ACC112 (cell line): ENCODE data around the gene GPR25.

ENCODE experiments used
- H2AFZ ChIP-seq: fragments of 200-600 bp; sonication (generic); one replicate; pipeline ENCODE4 v1.6.0; 2017; ENCODE audit warnings: antibody characterized with exemption, low read length; ENCODE audit not compliant: unreplicated experiment
- H3K27ac ChIP-seq: fragments of 200-600 bp; sonication (generic); 2 replicates; pipeline ENCODE4 v1.5.1; 2014; ENCODE audit warnings: low read depth, mild to moderate bottlenecking, antibody characterized with exemption, low read length, moderate library complexity
- H3K27me3 ChIP-seq: fragments of 200-600 bp; sonication (generic); 2 replicates; pipeline ENCODE4 v1.6.1; 2014; ENCODE audit warnings: mild to moderate bottlenecking, antibody characterized with exemption, low read length, moderate library complexity, mixed read lengths; ENCODE audit not compliant: insufficient read depth
- H3K36me3 ChIP-seq: fragments of 200-600 bp; sonication (generic); 2 replicates; pipeline ENCODE4 v1.6.1; 2016; ENCODE audit warnings: mild to moderate bottlenecking, antibody characterized with exemption, low read length, moderate library complexity, mixed read lengths; ENCODE audit not compliant: insufficient read depth
- H3K4me1 ChIP-seq: fragments of 200-600 bp; sonication (generic); one replicate; pipeline ENCODE4 v1.6.1; 2016; ENCODE audit warnings: low read length, mixed read lengths; ENCODE audit not compliant: insufficient read depth, unreplicated experiment, control insufficient read depth
- H3K4me3 ChIP-seq: fragments of 200-600 bp; sonication (generic); 2 replicates; pipeline ENCODE4 v1.5.1; 2014; ENCODE audit warnings: mild to moderate bottlenecking, low read depth, low read length
- H3K79me2 ChIP-seq: fragments of 200-600 bp; sonication (generic); one replicate; pipeline ENCODE4 v1.6.0; 2016; ENCODE audit warnings: low read length; ENCODE audit not compliant: control insufficient read depth, unreplicated experiment, insufficient read depth

GPR25 gene

DNA sequence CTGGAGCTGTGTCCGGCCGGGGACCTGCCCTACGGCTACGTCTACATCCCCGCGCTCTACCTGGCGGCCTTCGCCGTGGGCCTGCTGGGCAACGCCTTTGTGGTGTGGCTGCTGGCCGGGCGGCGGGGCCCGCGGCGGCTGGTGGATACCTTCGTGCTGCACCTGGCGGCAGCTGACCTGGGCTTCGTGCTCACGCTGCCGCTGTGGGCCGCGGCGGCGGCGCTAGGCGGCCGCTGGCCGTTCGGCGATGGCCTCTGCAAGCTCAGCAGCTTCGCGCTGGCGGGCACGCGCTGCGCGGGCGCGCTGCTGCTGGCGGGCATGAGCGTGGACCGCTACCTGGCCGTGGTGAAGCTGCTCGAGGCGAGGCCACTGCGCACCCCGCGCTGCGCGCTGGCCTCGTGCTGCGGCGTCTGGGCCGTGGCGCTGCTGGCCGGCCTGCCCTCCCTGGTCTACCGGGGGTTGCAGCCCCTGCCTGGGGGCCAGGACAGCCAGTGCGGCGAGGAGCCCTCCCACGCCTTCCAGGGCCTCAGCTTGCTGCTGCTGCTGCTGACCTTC is 412 bp downstream of the GPR25 start:
- Histone ChIP-seq H3K79me2 (no peaks in the 10 kb centered on the region), H3K4me1 (no peaks in the 10 kb centered on the region), H2AFZ (peak overlapping the region; percentile 43), H3K27ac (no peak overlapping the region), H3K4me3 (peak overlapping the region; percentile 68), H3K27me3 (peaks cover 77% of the 10 kb centered on the region), H3K36me3 (no peaks in the 10 kb centered on the region)

DNA sequence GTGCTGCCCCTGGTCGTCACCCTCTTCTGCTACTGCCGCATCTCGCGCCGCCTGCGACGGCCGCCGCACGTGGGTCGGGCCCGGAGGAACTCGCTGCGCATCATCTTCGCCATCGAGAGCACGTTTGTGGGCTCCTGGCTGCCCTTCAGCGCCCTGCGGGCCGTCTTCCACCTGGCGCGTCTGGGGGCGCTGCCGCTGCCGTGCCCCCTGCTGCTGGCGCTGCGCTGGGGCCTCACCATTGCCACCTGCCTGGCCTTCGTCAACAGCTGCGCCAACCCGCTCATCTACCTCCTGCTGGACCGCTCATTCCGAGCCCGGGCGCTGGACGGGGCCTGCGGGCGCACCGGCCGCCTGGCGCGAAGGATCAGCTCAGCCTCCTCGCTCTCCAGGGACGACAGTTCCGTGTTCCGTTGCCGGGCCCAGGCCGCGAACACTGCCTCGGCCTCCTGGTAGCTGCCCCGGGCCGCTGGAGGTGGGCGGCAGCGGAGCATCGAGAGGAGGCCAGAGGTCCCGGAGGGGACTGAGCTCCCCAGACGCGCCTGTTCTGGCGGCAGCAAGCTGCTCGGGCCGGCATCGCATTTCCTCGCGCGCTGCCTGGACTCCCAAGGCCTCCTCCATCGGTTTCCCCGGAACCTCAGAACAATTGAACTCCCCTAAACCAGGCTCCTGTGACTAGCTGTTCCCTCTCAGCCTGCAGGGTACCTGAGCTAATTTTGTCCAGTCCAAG is 1.1 kb downstream of the GPR25 start:
- Histone ChIP-seq H3K27ac (no peak overlapping the region), H3K79me2 (no peaks in the 10 kb centered on the region), H3K4me3 (peak overlapping the region; percentile 68), H3K36me3 (no peaks in the 10 kb centered on the region), H3K27me3 (peaks cover 79% of the 10 kb centered on the region), H3K4me1 (no peaks in the 10 kb centered on the region), H2AFZ (no peak overlapping the region)

GRCh38 chr1:200874694-200875093 is 1.9 kb downstream of the GPR25 start:
- H3K27me3 ChIP-seq = peaks cover 79% of the 10 kb centered on the region
- H3K27ac ChIP-seq = no peak overlapping the region
- H3K4me3 ChIP-seq = no peak overlapping the region
- no peak overlapping the region for H2AFZ ChIP-seq
- H3K36me3 ChIP-seq = no peaks in the 10 kb centered on the region
- H3K79me2 ChIP-seq = no peaks in the 10 kb centered on the region
- H3K4me1 ChIP-seq = no peaks in the 10 kb centered on the region

DNA sequence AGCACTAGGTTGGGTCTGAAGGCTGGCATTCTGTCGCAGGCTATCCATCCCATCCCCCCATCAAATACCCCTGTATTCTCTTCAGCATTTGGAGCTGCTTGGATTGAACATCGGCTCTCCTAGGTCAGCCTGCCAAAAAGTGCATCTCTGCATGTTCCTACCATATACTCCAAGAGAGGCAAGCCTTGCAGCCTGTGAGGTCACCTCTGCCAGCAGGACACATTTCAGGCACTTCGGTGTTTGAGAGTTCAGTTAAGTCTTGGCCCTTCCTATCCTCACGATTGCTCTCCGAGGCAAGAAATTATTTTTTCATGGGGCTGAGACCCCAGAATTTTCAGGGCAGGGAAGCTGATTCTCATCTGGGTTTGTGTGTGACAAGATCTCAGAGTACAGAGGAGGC is 2.6 kb downstream of the GPR25 start:
- Histone ChIP-seq H3K79me2 (no peaks in the 10 kb centered on the region), H3K4me1 (no peaks in the 10 kb centered on the region), H3K27ac (no peak overlapping the region), H3K27me3 (peaks cover 80% of the 10 kb centered on the region), H3K4me3 (no peak overlapping the region), H3K36me3 (no peaks in the 10 kb centered on the region), H2AFZ (no peak overlapping the region)

- Histone ChIP-seq H3K27ac (no peak overlapping the region), H3K27me3 (peaks cover 67% of the 10 kb centered on the region), H2AFZ (no peak overlapping the region), H3K79me2 (no peaks in the 10 kb centered on the region), H3K36me3 (no peaks in the 10 kb centered on the region), H3K4me3 (no peak overlapping the region), H3K4me1 (no peaks in the 10 kb centered on the region)
Measured at GRCh38 chr1:200877010-200877409, 4.2 kb downstream of the GPR25 start.

- no peak overlapping the region for H3K27ac ChIP-seq
- H3K4me3 ChIP-seq = no peak overlapping the region
- H2AFZ ChIP-seq = no peak overlapping the region
- H3K4me1 ChIP-seq = no peaks in the 10 kb centered on the region
- no peaks in the 10 kb centered on the region for H3K36me3 ChIP-seq
- H3K27me3 ChIP-seq = peaks cover 57% of the 10 kb centered on the region
- H3K79me2 ChIP-seq = no peaks in the 10 kb centered on the region
Measured at GRCh38 chr1:200877839-200878551, 5.2 kb downstream of the GPR25 start.

- no peaks in the 10 kb centered on the region for H3K79me2 ChIP-seq
- no peak overlapping the region for H2AFZ ChIP-seq
- no peak overlapping the region for H3K27ac ChIP-seq
- peaks cover 36% of the 10 kb centered on the region for H3K27me3 ChIP-seq
- no peaks in the 10 kb centered on the region for H3K4me1 ChIP-seq
- H3K36me3 ChIP-seq = no peaks in the 10 kb centered on the region
- H3K4me3 ChIP-seq = no peak overlapping the region
Measured at GRCh38 chr1:200880212-200880611, 7.4 kb downstream of the GPR25 start.

DNA sequence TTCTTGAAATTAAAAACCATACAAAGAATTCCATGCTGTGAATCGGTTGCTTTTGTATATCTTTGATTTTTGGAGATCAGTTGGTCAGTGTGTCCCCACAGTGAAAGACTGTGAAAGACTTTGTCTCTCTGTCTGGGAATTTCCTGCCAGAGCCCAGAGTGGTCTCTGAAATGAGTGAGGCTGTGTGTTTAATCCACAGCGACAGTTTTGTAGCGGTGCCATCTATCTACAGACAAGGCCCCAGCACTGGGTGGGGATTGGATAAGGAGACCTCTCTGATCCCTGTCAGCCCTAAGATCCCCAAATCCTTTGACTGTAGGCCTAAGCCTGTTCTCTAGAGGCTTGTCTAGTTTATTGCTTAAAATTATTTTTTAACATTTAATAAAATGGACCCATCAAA is 10.3 kb downstream of the GPR25 start:
- Histone ChIP-seq H3K79me2 (no peaks in the 10 kb centered on the region), H2AFZ (no peak overlapping the region), H3K4me3 (no peak overlapping the region), H3K27ac (no peak overlapping the region), H3K36me3 (no peaks in the 10 kb centered on the region), H3K27me3 (peaks cover 11% of the 10 kb centered on the region), H3K4me1 (peaks cover 1% of the 10 kb centered on the region)

DNA sequence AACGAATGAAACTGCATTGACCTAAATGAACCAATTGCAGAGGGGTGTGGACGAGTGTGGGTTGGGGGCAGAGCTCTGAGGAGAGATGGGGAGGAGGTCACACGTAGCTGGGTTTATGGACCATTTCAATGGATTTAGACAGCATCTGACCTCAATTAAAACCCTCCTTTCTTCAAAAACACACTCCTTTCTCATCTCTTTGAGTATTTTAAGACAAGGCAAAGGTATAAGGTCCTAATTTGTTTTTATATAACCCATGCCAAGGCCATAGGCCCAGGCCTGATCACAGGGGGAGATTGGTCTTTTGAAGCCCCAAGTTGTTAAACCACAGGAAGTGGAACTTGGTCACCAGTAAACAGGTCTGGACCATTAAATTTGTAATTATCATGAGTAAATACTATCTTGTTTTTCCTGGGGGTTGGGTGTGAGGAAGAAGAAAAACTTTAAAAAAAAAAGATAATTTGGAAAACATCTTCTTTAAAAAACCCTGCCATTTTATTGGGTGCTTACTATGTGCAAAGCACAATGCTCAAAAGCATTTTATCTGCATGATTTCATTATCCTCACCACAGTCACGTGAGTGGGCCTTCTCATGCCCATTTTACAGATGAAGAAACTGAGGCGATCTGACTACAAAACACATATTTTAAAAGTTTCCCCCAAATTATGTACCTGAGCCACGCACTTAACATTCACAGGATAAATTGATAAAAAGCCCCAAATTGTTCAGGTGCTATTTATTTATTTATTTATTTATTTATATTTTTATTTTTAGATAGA is 13.0 kb downstream of the GPR25 start:
- H3K4me3 ChIP-seq = no peak overlapping the region
- H3K27me3 ChIP-seq = 0 out of 2 replicates have a peak, but pooled peaks cover 8% of the 10 kb centered on the region
- no peak overlapping the region for H2AFZ ChIP-seq
- H3K79me2 ChIP-seq = no peaks in the 10 kb centered on the region
- H3K27ac ChIP-seq = no peak overlapping the region
- H3K4me1 ChIP-seq = peaks cover 5% of the 10 kb centered on the region
- no peaks in the 10 kb centered on the region for H3K36me3 ChIP-seq

GRCh38 chr1:200886594-200886993 is 13.8 kb downstream of the GPR25 start:
- no peak overlapping the region for H2AFZ ChIP-seq
- no peaks in the 10 kb centered on the region for H3K36me3 ChIP-seq
- no peaks in the 10 kb centered on the region for H3K79me2 ChIP-seq
- H3K27me3 ChIP-seq = 0 out of 2 replicates have a peak, but pooled peaks cover 10% of the 10 kb centered on the region
- H3K4me3 ChIP-seq = no peak overlapping the region
- no peak overlapping the region for H3K27ac ChIP-seq
- H3K4me1 ChIP-seq = peaks cover 5% of the 10 kb centered on the region
